ENCODE results near the gene BCL6B.

BCL6B gene

DNA sequence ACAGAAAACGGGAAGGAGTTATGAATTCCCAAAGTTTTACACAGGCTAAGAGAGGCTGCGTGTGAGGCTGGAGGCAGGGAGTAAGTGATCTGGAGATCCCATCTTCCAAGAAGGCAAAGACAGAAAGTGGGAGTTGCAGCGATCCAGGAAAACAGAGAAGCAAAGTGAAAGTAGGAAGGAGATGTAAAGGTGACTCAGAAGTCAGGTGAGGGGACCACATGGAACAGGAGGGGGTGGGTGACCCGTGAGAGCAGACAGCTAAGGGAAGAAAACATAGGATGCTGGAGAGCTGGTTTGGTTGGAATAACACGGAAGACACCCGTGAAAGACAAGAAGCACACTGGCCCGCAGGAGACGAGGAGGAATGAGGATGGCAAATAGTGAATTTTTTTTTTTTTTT lies 25.7 kb upstream of the BCL6B start:
- no peaks in the 10 kb centered on the region for H3K79me2 ChIP-seq (ENCODE audit: control insufficient read depth, low read length)
- H3K9me2 ChIP-seq (replicated peaks; ENCODE audit: control insufficient read depth, low read length): no peaks in the 10 kb centered on the region
- H3K9me3 ChIP-seq (ENCODE audit: control insufficient read depth, insufficient read depth, low read length): no peaks in the 10 kb centered on the region
- H3K36me3 ChIP-seq (ENCODE audit: control insufficient read depth, low read length): peaks cover 27% of the 10 kb centered on the region
- H3K4me2 ChIP-seq (ENCODE audit: low read length): no peak overlapping the region
- peaks cover 3% of the 10 kb centered on the region; the same call in 1 of the 2 replicates for H3F3A ChIP-seq (ENCODE audit: control insufficient read depth, insufficient read depth)
- H3K4me1 ChIP-seq (ENCODE audit: control insufficient read depth, low read length): no peaks in the 10 kb centered on the region; the same call in 1 of the 2 replicates
- no peak overlapping the region for H3K4me3 ChIP-seq (ENCODE audit: low read length)
- H4K20me1 ChIP-seq (ENCODE audit: control insufficient read depth, insufficient read depth, low read depth, low read length): 0 out of 2 replicates have a peak, but pooled peaks cover under 1% of the 10 kb centered on the region
- no peak for TF ChIP-seq EZH2phosphoT487 (IDR thresholded peaks at IDR 0.05; ENCODE audit: borderline replicate concordance, low read length)
- TF ChIP-seq, protein P1, sequence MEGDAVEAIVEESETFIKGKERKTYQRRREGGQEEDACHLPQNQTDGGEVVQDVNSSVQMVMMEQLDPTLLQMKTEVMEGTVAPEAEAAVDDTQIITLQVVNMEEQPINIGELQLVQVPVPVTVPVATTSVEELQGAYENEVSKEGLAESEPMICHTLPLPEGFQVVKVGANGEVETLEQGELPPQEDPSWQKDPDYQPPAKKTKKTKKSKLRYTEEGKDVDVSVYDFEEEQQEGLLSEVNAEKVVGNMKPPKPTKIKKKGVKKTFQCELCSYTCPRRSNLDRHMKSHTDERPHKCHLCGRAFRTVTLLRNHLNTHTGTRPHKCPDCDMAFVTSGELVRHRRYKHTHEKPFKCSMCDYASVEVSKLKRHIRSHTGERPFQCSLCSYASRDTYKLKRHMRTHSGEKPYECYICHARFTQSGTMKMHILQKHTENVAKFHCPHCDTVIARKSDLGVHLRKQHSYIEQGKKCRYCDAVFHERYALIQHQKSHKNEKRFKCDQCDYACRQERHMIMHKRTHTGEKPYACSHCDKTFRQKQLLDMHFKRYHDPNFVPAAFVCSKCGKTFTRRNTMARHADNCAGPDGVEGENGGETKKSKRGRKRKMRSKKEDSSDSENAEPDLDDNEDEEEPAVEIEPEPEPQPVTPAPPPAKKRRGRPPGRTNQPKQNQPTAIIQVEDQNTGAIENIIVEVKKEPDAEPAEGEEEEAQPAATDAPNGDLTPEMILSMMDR (IDR thresholded peaks at IDR 0.05; ENCODE audit: low read depth, low read length, poor library complexity, severe bottlenecking): no peak
- H3K27me3 ChIP-seq (ENCODE audit: control insufficient read depth, low read length): no peaks in the 10 kb centered on the region
- H3K27ac ChIP-seq (ENCODE audit: low read depth, low read length): no peak overlapping the region

DNA sequence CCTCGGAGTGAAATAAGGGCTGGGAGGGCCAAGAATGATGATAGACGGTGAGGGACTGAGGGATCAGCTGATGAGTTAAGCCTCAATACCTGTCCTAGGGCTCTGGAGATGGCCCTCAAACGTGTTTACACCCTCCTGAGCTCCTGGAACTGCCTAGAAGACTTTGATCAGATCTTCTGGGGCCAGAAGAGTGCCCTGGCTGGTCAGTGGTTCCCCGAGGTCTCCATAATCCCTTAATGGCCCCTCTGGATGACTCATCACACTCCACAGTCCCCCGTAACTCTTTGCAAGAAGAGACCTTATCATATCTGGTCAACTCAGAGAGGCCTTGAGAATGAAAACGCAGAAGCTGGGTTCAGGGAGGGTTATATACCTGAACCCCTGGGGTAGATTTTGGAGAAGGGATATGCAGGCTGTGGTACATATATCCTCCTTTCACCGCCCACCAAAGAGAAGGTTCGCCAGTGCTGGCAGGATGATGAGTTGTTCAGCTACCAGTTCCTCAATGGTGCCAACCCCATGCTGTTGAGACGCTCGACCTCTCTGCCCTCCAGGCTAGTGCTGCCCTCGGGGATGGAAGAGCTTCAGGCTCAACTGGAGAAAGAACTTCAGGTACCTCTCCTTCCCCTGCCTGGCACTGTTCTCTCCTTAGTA lies 23.9 kb upstream of the BCL6B start:
- Histone ChIP-seq H3K36me3 (ENCODE audit: control insufficient read depth, low read length) (peaks cover 39% of the 10 kb centered on the region), H3F3A (ENCODE audit: control insufficient read depth, insufficient read depth) (peaks cover 2% of the 10 kb centered on the region; the same call in 1 of the 2 replicates), H3K4me3 (ENCODE audit: low read length) (no peak overlapping the region), H3K27ac (ENCODE audit: low read depth, low read length) (no peak overlapping the region), H4K20me1 (ENCODE audit: control insufficient read depth, insufficient read depth, low read depth, low read length) (0 out of 2 replicates have a peak, but pooled peaks cover 2% of the 10 kb centered on the region), H3K4me1 (ENCODE audit: control insufficient read depth, low read length) (no peaks in the 10 kb centered on the region; the same call in 1 of the 2 replicates), H3K9me3 (ENCODE audit: control insufficient read depth, insufficient read depth, low read length) (no peaks in the 10 kb centered on the region), H3K4me2 (ENCODE audit: low read length) (no peak overlapping the region), H3K79me2 (ENCODE audit: control insufficient read depth, low read length) (peaks cover 5% of the 10 kb centered on the region), H3K9me2 (replicated peaks; ENCODE audit: control insufficient read depth, low read length) (no peaks in the 10 kb centered on the region), H3K27me3 (ENCODE audit: control insufficient read depth, low read length) (no peaks in the 10 kb centered on the region)
- TF ChIP-seq, protein P1 (IDR thresholded peaks at IDR 0.05; ENCODE audit: low read depth, low read length, poor library complexity, severe bottlenecking): no peak
- no peak for TF ChIP-seq EZH2phosphoT487 (IDR thresholded peaks at IDR 0.05; ENCODE audit: borderline replicate concordance, low read length)

DNA sequence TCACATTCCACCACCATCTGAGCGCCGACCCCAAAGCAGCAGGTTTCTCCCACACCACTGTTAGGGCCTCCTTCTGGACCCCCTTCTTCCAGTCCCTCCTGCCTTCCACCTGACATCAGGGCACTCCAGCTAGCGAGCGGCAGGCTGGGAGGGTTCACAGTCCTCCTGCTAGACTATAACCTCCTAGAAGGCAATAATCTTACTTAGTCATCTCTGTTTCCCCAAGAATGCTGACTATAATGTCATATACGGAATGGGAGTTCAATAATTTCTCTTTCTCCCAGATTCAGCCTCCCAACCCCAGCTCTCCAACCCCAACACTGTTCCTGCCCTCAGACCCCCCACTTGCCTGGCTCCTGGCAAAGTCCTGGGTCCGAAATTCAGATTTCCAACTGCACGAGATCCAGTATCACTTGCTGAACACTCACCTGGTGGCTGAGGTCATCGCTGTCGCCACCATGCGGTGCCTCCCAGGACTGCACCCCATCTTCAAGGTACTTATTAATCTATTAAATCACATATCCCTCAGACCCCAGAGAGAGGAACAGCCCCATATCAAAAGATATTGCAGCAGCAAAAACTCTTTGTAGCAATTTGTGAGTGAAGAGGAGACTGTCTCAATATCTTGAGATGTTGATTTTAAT lies 21.4 kb upstream of the BCL6B start:
- no peaks in the 10 kb centered on the region for H3K9me3 ChIP-seq (ENCODE audit: control insufficient read depth, insufficient read depth, low read length)
- no peak overlapping the region for H3K4me2 ChIP-seq (ENCODE audit: low read length)
- no peaks in the 10 kb centered on the region for H3K9me2 ChIP-seq (replicated peaks; ENCODE audit: control insufficient read depth, low read length)
- peaks cover 8% of the 10 kb centered on the region for H3K79me2 ChIP-seq (ENCODE audit: control insufficient read depth, low read length)
- peaks cover 5% of the 10 kb centered on the region; the same call in 1 of the 2 replicates for H4K20me1 ChIP-seq (ENCODE audit: control insufficient read depth, insufficient read depth, low read depth, low read length)
- H3K27ac ChIP-seq (ENCODE audit: low read depth, low read length): no peak overlapping the region
- TF ChIP-seq, protein P1 (IDR thresholded peaks at IDR 0.05; ENCODE audit: low read depth, low read length, poor library complexity, severe bottlenecking): peak; percentile 44
- no peak for TF ChIP-seq EZH2phosphoT487 (IDR thresholded peaks at IDR 0.05; ENCODE audit: borderline replicate concordance, low read length)
- peaks cover 41% of the 10 kb centered on the region for H3K36me3 ChIP-seq (ENCODE audit: control insufficient read depth, low read length)
- no peak overlapping the region for H3K4me3 ChIP-seq (ENCODE audit: low read length)
- H3K4me1 ChIP-seq (ENCODE audit: control insufficient read depth, low read length): peaks cover 3% of the 10 kb centered on the region; the same call in 1 of the 2 replicates
- peaks cover 4% of the 10 kb centered on the region for H3F3A ChIP-seq (ENCODE audit: control insufficient read depth, insufficient read depth)
- H3K27me3 ChIP-seq (ENCODE audit: control insufficient read depth, low read length): no peaks in the 10 kb centered on the region

Data from DOHH2 (cell line).